ENCODE results near the gene CALD1.

DNA sequence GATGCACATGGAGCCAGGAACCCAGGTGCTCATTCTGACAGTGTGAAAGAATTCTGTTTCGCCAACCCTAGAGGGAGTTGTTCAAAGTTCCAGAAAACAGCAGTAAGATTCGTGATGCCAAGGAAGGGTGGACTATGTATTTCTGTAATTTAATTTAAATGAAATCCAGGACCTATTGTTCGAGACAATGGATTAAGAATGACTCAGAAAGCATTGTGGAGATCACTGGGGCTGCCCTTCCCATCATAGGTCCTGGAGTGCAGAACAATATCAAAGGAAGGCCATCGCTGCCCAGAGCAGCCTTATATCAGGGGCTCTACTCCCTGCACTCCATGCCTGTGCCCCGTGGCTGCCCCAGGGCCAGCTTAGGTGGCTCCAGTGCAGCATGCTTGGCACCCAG lies 32.1 kb upstream of the CALD1 start:
- TF ChIP-seq, protein P1, sequence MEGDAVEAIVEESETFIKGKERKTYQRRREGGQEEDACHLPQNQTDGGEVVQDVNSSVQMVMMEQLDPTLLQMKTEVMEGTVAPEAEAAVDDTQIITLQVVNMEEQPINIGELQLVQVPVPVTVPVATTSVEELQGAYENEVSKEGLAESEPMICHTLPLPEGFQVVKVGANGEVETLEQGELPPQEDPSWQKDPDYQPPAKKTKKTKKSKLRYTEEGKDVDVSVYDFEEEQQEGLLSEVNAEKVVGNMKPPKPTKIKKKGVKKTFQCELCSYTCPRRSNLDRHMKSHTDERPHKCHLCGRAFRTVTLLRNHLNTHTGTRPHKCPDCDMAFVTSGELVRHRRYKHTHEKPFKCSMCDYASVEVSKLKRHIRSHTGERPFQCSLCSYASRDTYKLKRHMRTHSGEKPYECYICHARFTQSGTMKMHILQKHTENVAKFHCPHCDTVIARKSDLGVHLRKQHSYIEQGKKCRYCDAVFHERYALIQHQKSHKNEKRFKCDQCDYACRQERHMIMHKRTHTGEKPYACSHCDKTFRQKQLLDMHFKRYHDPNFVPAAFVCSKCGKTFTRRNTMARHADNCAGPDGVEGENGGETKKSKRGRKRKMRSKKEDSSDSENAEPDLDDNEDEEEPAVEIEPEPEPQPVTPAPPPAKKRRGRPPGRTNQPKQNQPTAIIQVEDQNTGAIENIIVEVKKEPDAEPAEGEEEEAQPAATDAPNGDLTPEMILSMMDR (tag by site-specific recombination; IDR thresholded peaks at IDR 0.05), result no peak
- TF ChIP-seq OVOL3 (tag by site-specific recombination; IDR thresholded peaks at IDR 0.05), result no peak

All from HEK293 (cell line).